ENCODE results near the gene ASCC3.
A peak's percentile ranks its signal among the peaks of the same experiment; 100 is the strongest.

ASCC3 gene

GRCh38 chr6:100461917-100462705 is 419.0 kb downstream of the ASCC3 start:
- no peak for DNase-seq

- DNase-seq = peak; percentile 70
These were observed 419.7 kb downstream of the ASCC3 start for GRCh38 chr6:100461278-100461916.

GRCh38 chr6:100460650-100461204 is 420.4 kb downstream of the ASCC3 start:
- no peak for DNase-seq

- DNase-seq = no peak
These were observed 421.4 kb downstream of the ASCC3 start for GRCh38 chr6:100459592-100460184.

- no peak for DNase-seq
These were observed 422.1 kb downstream of the ASCC3 start for GRCh38 chr6:100458841-100459591.
